ENCODE measurements around the gene SPATS2L. TPM values are rescaled to one million over a fixed set of nuclear protein-coding genes. Genes with fewer than 3 reads are reported as not detected.

Gene SPATS2L
- total and polyA plus RNA-seq, 2 experiments from 2014 or later: 118 to 154 TPM

GRCh38 chr2:200296118-200296517, 10.4 kb upstream of the SPATS2L start (continued):
- no peak for TF ChIP-seq CTCF (conservative IDR thresholded peaks at IDR 0.05; ENCODE audit: low read depth in 2 of 2)

GRCh38 chr2:200297100-200297499, 9.4 kb upstream of the SPATS2L start:
- Histone ChIP-seq H3F3A (replicated peaks; ENCODE audit: low read depth) (no peaks in the 10 kb centered on the region), H3K4me3 (no peak overlapping the region), H3K4me1 (ENCODE audit: insufficient read depth) (no peaks in the 10 kb centered on the region), H3K36me3 (ENCODE audit: insufficient read depth) (no peaks in the 10 kb centered on the region), H3K27me3 (ENCODE audit: insufficient read depth) (no peaks in the 10 kb centered on the region), H3K4me2 (no peak overlapping the region), H3K79me2 (replicated peaks; ENCODE audit: insufficient read depth) (no peaks in the 10 kb centered on the region), H2AFZ (no peak overlapping the region), H3K9me2 (ENCODE audit: insufficient read depth) (no peaks in the 10 kb centered on the region), H3K27ac (ENCODE audit: low read depth) (no peak overlapping the region), H4K20me1 (replicated peaks; ENCODE audit: insufficient read depth) (no peaks in the 10 kb centered on the region)
- H3K4me3 Mint-ChIP-seq: no peak overlapping the region
- peaks cover 1% of the 10 kb centered on the region for H3K27me3 Mint-ChIP-seq (ENCODE audit: insufficient read depth, low read depth, poor library complexity)
- DNase-seq (ENCODE audit: low spot score) (no peak), ATAC-seq (no peak)
- H3K36me3 Mint-ChIP-seq (ENCODE audit: low read depth): no peaks in the 10 kb centered on the region; the same call in 2 of the 3 replicates
- H3K4me1 Mint-ChIP-seq: peaks cover 3% of the 10 kb centered on the region; the same call in 2 of the 3 replicates
- H3K9me3 Mint-ChIP-seq: no peaks in the 10 kb centered on the region
- H3K27ac Mint-ChIP-seq: no peak overlapping the region
- no peak for TF ChIP-seq STAT1 (IDR thresholded peaks at IDR 0.05; ENCODE audit: unreplicated experiment)
- TF ChIP-seq POLR2AphosphoS5 (IDR thresholded peaks at IDR 0.05; ENCODE audit: low read depth): no peak
- TF ChIP-seq ETS1 (IDR thresholded peaks at IDR 0.05): no peak
- no peak for TF ChIP-seq NANOG (IDR thresholded peaks at IDR 0.05; ENCODE audit: borderline replicate concordance)
- TF ChIP-seq EZH2 (IDR thresholded peaks at IDR 0.05; ENCODE audit: low read depth, unreplicated experiment): no peak
- TF ChIP-seq ZNF331 (CRISPR knock-in tag; IDR thresholded peaks at IDR 0.05; ENCODE audit: low read depth): no peak
- TF ChIP-seq, protein P1, sequence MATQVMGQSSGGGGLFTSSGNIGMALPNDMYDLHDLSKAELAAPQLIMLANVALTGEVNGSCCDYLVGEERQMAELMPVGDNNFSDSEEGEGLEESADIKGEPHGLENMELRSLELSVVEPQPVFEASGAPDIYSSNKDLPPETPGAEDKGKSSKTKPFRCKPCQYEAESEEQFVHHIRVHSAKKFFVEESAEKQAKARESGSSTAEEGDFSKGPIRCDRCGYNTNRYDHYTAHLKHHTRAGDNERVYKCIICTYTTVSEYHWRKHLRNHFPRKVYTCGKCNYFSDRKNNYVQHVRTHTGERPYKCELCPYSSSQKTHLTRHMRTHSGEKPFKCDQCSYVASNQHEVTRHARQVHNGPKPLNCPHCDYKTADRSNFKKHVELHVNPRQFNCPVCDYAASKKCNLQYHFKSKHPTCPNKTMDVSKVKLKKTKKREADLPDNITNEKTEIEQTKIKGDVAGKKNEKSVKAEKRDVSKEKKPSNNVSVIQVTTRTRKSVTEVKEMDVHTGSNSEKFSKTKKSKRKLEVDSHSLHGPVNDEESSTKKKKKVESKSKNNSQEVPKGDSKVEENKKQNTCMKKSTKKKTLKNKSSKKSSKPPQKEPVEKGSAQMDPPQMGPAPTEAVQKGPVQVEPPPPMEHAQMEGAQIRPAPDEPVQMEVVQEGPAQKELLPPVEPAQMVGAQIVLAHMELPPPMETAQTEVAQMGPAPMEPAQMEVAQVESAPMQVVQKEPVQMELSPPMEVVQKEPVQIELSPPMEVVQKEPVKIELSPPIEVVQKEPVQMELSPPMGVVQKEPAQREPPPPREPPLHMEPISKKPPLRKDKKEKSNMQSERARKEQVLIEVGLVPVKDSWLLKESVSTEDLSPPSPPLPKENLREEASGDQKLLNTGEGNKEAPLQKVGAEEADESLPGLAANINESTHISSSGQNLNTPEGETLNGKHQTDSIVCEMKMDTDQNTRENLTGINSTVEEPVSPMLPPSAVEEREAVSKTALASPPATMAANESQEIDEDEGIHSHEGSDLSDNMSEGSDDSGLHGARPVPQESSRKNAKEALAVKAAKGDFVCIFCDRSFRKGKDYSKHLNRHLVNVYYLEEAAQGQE (IDR thresholded peaks at IDR 0.05; ENCODE audit: unreplicated experiment): no peak
- no peak for TF ChIP-seq EZH2phosphoT487 (IDR thresholded peaks at IDR 0.05; ENCODE audit: unreplicated experiment)
- TF ChIP-seq CREB1 (CRISPR knock-in tag; IDR thresholded peaks at IDR 0.05; ENCODE audit: low read depth): no peak
- TF ChIP-seq CTCF (conservative IDR thresholded peaks at IDR 0.05; ENCODE audit: low read depth in 2 of 2): no peak
- no peak for TF ChIP-seq ZNF114 (CRISPR knock-in tag; IDR thresholded peaks at IDR 0.05)

Measured in GM23338 (cell line).